Myometrial cell (primary cell): ENCODE measurements around the gene ZMIZ1. TPM values are rescaled to one million over a fixed set of nuclear protein-coding genes. Genes with fewer than 3 reads are reported as not detected.

ENCODE experiments used
- total RNA-seq: library from RNA; depleted of rRNA; stranded (reverse); fragments of >200 nt; gene quantifications from 2 replicates; pipeline ENCODE4 v1.2.3, GENCODE V29; 2015

Gene ZMIZ1
- total RNA-seq, result 16.7 and 18.7 TPM in 2 replicates

GRCh38 chr10:79068562-79069324, at the start of gene ZMIZ1:
Gene ZMIZ1 (plus strand): TSS chr10:79068966. CDS start chr10:79201633, 132,667 bp downstream.

DNA sequence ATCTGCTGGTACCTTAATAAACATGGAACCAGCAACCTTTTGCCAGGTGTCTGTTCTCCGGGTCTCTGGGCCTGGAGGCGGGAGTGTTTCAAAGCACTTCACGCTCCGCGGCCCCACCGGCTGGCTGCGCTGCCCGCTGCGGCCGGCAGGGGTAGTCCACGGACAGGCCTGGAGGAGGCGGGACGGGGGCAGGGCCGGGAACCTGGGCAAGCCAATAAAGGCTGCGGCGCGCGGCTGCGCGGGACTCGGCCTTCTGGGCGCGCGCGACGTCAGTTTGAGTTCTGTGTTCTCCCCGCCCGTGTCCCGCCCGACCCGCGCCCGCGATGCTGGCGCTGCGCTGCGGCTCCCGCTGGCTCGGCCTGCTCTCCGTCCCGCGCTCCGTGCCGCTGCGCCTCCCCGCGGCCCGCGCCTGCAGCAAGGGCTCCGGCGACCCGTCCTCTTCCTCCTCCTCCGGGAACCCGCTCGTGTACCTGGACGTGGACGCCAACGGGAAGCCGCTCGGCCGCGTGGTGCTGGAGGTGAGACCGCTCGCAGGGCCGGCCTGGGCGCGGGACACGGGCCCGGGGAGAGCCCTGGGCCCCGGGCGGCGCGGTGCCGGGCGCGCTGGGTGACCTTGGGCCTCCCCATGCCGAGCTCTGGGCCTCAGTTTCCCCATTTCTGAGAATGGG, 278.6 kb downstream of the ZMIZ1 start, which contains the start of gene PPIF:
Gene PPIF, plus strand, starts transcription at position 244 of the 668 bp plus-strand sequence. Its CDS starts 80 bp downstream, at position 324.

